Activated naive CD4-positive, alpha-beta T cell treated with anti-CD3 and anti-CD28 coated beads, Interleukin-2, amount 10 ng/mL, durations not matched to agents 7 days and 5 days (primary cell): Measurements from ENCODE around the gene BLTP3A.

ENCODE experiments used
- CTCF ChIA-PET: fragments of 350-600 bp; sonication (Branson Sonifier 250); formaldehyde crosslinking; loops from one replicate; lab custom pipeline; 2021; ENCODE audit warnings: antibody characterized with exemption; lab: Charles Lee
- DNase-seq: peaks from one replicate; pipeline ENCODE4 v3.0.0-alpha.2; 2020
- H3K27ac Mint-ChIP-seq: one replicate; pipeline ENCODE4 v1.8.0; 2021; ENCODE audit warnings: mild to moderate bottlenecking, moderate library complexity, mixed read lengths
- H3K27me3 Mint-ChIP-seq: one replicate; pipeline ENCODE4 v1.8.0; 2021; ENCODE audit warnings: mild to moderate bottlenecking, mixed read lengths
- H3K36me3 Mint-ChIP-seq: one replicate; pipeline ENCODE4 v1.8.0; 2021; ENCODE audit warnings: mixed read lengths
- H3K4me1 Mint-ChIP-seq: one replicate; pipeline ENCODE4 v1.8.0; 2021; ENCODE audit warnings: mixed read lengths
- H3K4me3 Mint-ChIP-seq: one replicate; pipeline ENCODE4 v1.8.0; 2021; ENCODE audit warnings: mild to moderate bottlenecking, moderate library complexity, mixed read lengths
- H3K9me3 Mint-ChIP-seq: one replicate; pipeline ENCODE4 v1.8.0; 2021; ENCODE audit warnings: mixed read lengths

BLTP3A gene

GRCh38 chr6:34834789-34835518, 43.1 kb downstream of the BLTP3A start:
- Mint-ChIP-seq H3K27ac (no peak overlapping the region), H3K36me3 (peaks cover 33% of the 10 kb centered on the region), H3K27me3 (no peaks in the 10 kb centered on the region), H3K4me3 (no peak overlapping the region), H3K4me1 (peaks cover 6% of the 10 kb centered on the region), H3K9me3 (no peaks in the 10 kb centered on the region)
- CTCF ChIA-PET = no interaction called here
- no peak for DNase-seq

- DNase-seq = no peak
- Mint-ChIP-seq H3K4me1 (peaks cover 6% of the 10 kb centered on the region), H3K9me3 (no peaks in the 10 kb centered on the region), H3K4me3 (no peak overlapping the region), H3K27ac (no peak overlapping the region), H3K36me3 (peaks cover 31% of the 10 kb centered on the region), H3K27me3 (no peaks in the 10 kb centered on the region)
- CTCF ChIA-PET = interaction anchor here (0.9 kb wide), 1 partner anchor 405 kb away, joined by 3 read pairs; no protein-coding TSS in a partner anchor
Measured at GRCh38 chr6:34836008-34836407, 44.1 kb downstream of the BLTP3A start.

- H3K4me1 Mint-ChIP-seq = peaks cover 6% of the 10 kb centered on the region
Measured at GRCh38 chr6:34836451-34836850, 44.6 kb downstream of the BLTP3A start.

GRCh38 chr6:34837528-34837927, 45.6 kb downstream of the BLTP3A start:
- H3K4me1 Mint-ChIP-seq = peaks cover 6% of the 10 kb centered on the region
- DNase-seq = no peak
- CTCF ChIA-PET = no interaction called here
- no peak overlapping the region for H3K27ac Mint-ChIP-seq
- no peaks in the 10 kb centered on the region for H3K27me3 Mint-ChIP-seq
- H3K36me3 Mint-ChIP-seq = peaks cover 31% of the 10 kb centered on the region
- H3K4me3 Mint-ChIP-seq = no peak overlapping the region
- H3K9me3 Mint-ChIP-seq = no peaks in the 10 kb centered on the region

More at GRCh38 chr6:34836451-34836850, 44.6 kb downstream of the BLTP3A start:
- Mint-ChIP-seq H3K27ac (no peak overlapping the region), H3K36me3 (peaks cover 31% of the 10 kb centered on the region), H3K9me3 (no peaks in the 10 kb centered on the region), H3K4me3 (no peak overlapping the region), H3K27me3 (no peaks in the 10 kb centered on the region)
- DNase-seq = no peak
- CTCF ChIA-PET = interaction anchor here (0.9 kb wide), 1 partner anchor 404 kb away, joined by 3 read pairs; no protein-coding TSS in a partner anchor

GRCh38 chr6:34839666-34840352, 47.9 kb downstream of the BLTP3A start:
- H3K36me3 Mint-ChIP-seq = peaks cover 27% of the 10 kb centered on the region

More at GRCh38 chr6:34839666-34840352, 47.9 kb downstream of the BLTP3A start:
- DNase-seq = no peak
- Mint-ChIP-seq H3K4me1 (peaks cover 6% of the 10 kb centered on the region), H3K4me3 (no peak overlapping the region), H3K27me3 (no peaks in the 10 kb centered on the region), H3K27ac (no peak overlapping the region), H3K9me3 (no peaks in the 10 kb centered on the region)
- CTCF ChIA-PET = no interaction called here
